ENCODE results near the gene PAPOLG. TPM values are rescaled to one million over a fixed set of nuclear protein-coding genes. Genes with fewer than 3 reads are reported as not detected.

The PAPOLG gene
- polyA plus RNA-seq, 3 donors = 4.7 to 8.9 (median 8.0) TPM

DNA sequence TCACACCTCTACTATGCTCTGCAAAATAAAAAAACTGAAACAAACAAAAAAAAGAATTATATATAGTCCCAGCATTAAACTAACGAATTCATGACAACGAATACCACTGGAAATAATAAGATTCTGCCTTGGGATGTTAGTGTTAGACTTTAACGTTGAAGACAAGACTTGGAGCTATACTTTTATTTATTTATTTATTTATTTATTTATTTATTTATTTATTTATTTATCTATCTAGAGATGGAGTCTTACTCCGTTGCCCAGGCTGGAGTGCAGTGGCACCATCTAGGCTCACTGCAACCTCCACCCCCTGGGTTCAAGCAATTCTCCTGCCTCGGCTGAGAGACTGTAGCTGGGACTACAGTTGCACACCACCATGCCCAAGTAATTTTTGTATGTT lies 27.2 kb upstream of the PAPOLG start:
- WGBS (ENCODE audit: insufficient coverage) = no CpG with 5 or more reads among the region's 5 CpGs
- H3K9me3 Mint-ChIP-seq = peaks cover 0 to 3% (median 0%) of the 10 kb centered on the region in 7 donors
- peaks cover 0 to 2% (median 1%) of the 10 kb centered on the region in 3 donors for H3K27me3 Mint-ChIP-seq (ENCODE audit: low read depth in 3 of 3)
- Histone ChIP-seq H3K36me3 (replicated peaks in 1 of 2; ENCODE audit: control insufficient read depth in 1 of 2, insufficient read depth in 2 of 2, low read length in 2 of 2) (no peaks in the 10 kb centered on the region), H3K27ac (ENCODE audit: low read depth in 1 of 2, low read length in 2 of 2) (no peak overlapping the region), H2AFZ (ENCODE audit: insufficient read depth, low read depth, low read length, poor library complexity, severe bottlenecking) (no peak overlapping the region), H3K9ac (ENCODE audit: insufficient read depth, low read length, poor library complexity, severe bottlenecking) (no peak overlapping the region), H3K27me3 (ENCODE audit: control insufficient read depth in 2 of 2, insufficient read depth in 2 of 2, low read length in 2 of 2) (no peaks in the 10 kb centered on the region), H3K4me2 (replicated peaks; ENCODE audit: extremely low read depth, low read length, poor library complexity, severe bottlenecking) (no peak overlapping the region), H4K20me1 (ENCODE audit: insufficient read depth, low read length) (no peaks in the 10 kb centered on the region), H3K4me1 (ENCODE audit: control insufficient read depth in 1 of 2, insufficient read depth in 2 of 2, low read length in 2 of 2) (no peaks in the 10 kb centered on the region), H3K4me3 (replicated peaks in 1 of 3; ENCODE audit: low read depth in 2 of 3, low read length in 3 of 3) (no peak overlapping the region), H3K9me3 (replicated peaks in 1 of 2; ENCODE audit: control insufficient read depth in 1 of 2, insufficient read depth in 1 of 2, low read length in 2 of 2) (no peaks in the 10 kb centered on the region), H3K79me2 (ENCODE audit: insufficient read depth, low read length) (no peaks in the 10 kb centered on the region)
- intact Hi-C loops (cut with micrococcal nuclease) = no loop called here
- no peaks in the 10 kb centered on the region for H3K36me3 Mint-ChIP-seq
- H3K27ac Mint-ChIP-seq = no peak overlapping the region
- no peak for DNase-seq
- no peak overlapping the region for H3K4me3 Mint-ChIP-seq
- H3K4me1 Mint-ChIP-seq = no peaks in the 10 kb centered on the region
- TF ChIP-seq, protein P1, sequence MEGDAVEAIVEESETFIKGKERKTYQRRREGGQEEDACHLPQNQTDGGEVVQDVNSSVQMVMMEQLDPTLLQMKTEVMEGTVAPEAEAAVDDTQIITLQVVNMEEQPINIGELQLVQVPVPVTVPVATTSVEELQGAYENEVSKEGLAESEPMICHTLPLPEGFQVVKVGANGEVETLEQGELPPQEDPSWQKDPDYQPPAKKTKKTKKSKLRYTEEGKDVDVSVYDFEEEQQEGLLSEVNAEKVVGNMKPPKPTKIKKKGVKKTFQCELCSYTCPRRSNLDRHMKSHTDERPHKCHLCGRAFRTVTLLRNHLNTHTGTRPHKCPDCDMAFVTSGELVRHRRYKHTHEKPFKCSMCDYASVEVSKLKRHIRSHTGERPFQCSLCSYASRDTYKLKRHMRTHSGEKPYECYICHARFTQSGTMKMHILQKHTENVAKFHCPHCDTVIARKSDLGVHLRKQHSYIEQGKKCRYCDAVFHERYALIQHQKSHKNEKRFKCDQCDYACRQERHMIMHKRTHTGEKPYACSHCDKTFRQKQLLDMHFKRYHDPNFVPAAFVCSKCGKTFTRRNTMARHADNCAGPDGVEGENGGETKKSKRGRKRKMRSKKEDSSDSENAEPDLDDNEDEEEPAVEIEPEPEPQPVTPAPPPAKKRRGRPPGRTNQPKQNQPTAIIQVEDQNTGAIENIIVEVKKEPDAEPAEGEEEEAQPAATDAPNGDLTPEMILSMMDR (IDR thresholded peaks at IDR 0.05) = no peak

DNA sequence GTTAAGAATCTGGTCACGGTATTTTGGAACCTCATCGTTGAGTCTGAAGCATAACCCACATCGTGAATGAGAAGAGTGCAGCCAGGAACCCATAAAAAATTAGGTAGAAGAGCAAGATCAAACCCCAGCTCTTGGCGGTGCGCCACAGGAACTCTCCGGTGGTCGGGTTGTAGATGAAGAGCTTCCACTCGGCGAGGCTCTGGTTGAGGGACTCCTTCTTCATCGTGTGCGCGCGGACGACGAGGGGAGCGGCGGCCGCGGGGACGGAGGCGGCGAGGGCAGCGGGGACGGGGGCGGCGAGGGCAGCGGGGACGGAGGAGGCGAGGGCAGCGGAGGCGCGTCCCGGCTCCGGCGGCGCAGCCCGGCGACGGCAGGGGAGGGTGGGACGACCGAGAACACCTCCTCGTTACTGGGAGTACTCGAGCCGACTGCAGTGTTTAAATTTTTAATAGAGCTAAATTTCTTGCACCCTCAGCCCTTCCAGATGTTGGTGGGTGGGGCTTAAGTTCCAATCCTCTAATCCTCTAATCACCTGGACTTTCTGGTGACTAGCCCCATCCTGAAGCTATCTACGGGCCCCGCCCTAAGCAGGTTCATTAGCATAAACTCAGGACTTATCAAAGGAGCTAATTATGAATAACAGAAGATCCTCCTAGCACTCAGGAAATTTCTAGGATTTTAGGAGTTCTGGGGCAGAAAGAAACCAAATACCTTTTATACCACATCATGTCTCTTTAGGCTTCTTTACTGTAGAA lies 20.4 kb upstream of the PAPOLG start:
- peaks cover 0 to 12% (median 8%) of the 10 kb centered on the region in 7 donors for H3K9me3 Mint-ChIP-seq
- H3K36me3 ChIP-seq (replicated peaks in 1 of 2; ENCODE audit: control insufficient read depth in 1 of 2, insufficient read depth in 2 of 2, low read length in 2 of 2) = no peaks in the 10 kb centered on the region
- H3K4me1 ChIP-seq (ENCODE audit: control insufficient read depth in 1 of 2, insufficient read depth in 2 of 2, low read length in 2 of 2) = peaks cover 7 to 8% of the 10 kb centered on the region in 2 donors
- no peak overlapping the region for H3K27ac ChIP-seq (ENCODE audit: low read depth in 1 of 2, low read length in 2 of 2)
- H3K9me3 ChIP-seq (replicated peaks in 1 of 2; ENCODE audit: control insufficient read depth in 1 of 2, insufficient read depth in 1 of 2, low read length in 2 of 2) = no peaks in the 10 kb centered on the region
- H3K4me1 Mint-ChIP-seq = peaks cover 7% of the 10 kb centered on the region
- peak overlapping the region; percentile 27 to 69 (median 40) for H3K4me3 ChIP-seq (replicated peaks in 1 of 3; ENCODE audit: low read depth in 2 of 3, low read length in 3 of 3)
- no peaks in the 10 kb centered on the region for H4K20me1 ChIP-seq (ENCODE audit: insufficient read depth, low read length)
- TF ChIP-seq, protein P1 (IDR thresholded peaks at IDR 0.05) = no peak
- WGBS (ENCODE audit: insufficient coverage) = 0% methylated on average over 36 of the region's 46 CpGs
- intact Hi-C loops (cut with micrococcal nuclease) = no loop called here
- H3K27ac Mint-ChIP-seq = peak overlapping the region in 1 of 7 donors; percentile 76
- peaks cover 29 to 36% (median 35%) of the 10 kb centered on the region in 3 donors for H3K27me3 Mint-ChIP-seq (ENCODE audit: low read depth in 3 of 3)
- peak overlapping the region; percentile 80 to 93 for H3K4me3 Mint-ChIP-seq
- no peak for DNase-seq
- no peaks in the 10 kb centered on the region for H3K36me3 Mint-ChIP-seq
- H2AFZ ChIP-seq (ENCODE audit: insufficient read depth, low read depth, low read length, poor library complexity, severe bottlenecking) = peak overlapping the region; percentile 78
- peak overlapping the region; percentile 83 for H3K4me2 ChIP-seq (replicated peaks; ENCODE audit: extremely low read depth, low read length, poor library complexity, severe bottlenecking)
- H3K27me3 ChIP-seq (ENCODE audit: control insufficient read depth in 2 of 2, insufficient read depth in 2 of 2, low read length in 2 of 2) = peaks cover 11 to 30% of the 10 kb centered on the region in 2 donors
- H3K79me2 ChIP-seq (ENCODE audit: insufficient read depth, low read length) = no peaks in the 10 kb centered on the region
- no peak overlapping the region for H3K9ac ChIP-seq (ENCODE audit: insufficient read depth, low read length, poor library complexity, severe bottlenecking)

Data from CD14-positive monocyte (primary cell).